Measurements from ENCODE around the gene ERCC6L.
A peak's percentile ranks its signal among the peaks of the same experiment; 100 is the strongest.

ERCC6L gene

DNA sequence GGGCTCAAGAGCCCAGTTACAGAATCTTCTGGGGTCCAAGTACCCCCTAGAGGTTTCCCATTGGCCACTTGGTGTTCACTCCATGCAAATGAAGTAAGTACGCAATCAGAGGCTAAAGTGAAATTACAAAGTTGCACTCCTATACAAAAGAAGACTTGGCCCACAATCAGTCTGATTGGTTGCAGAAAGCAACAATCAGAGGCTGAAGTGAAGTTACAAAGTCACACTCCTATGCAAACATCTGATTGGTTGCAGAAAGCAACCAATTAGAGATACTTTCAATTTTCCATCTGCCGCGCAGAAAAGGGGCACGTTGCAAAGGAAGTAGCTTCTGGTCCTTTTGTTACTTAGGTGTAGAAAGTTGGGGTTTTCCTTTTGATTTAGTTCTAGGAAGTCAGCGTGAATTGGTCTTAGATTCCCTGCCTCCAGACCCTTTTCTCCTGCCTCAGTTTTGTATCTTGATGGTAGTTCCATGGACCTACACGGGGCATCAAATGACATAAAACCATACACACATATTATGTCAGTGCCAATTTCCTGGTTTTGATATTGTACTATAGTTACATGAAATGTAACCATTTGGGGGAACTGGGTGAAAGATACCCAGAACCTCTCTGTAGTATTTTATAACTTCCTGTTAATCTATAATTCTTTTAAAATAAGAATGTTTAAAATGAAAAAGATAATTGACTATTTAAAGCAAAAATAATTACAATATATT lies 69.7 kb downstream of the ERCC6L start:
- DNase-seq: peak; percentile 2

GRCh38 chrX:72165551-72165950 lies 73.3 kb downstream of the ERCC6L start:
- no peak for DNase-seq

DNA sequence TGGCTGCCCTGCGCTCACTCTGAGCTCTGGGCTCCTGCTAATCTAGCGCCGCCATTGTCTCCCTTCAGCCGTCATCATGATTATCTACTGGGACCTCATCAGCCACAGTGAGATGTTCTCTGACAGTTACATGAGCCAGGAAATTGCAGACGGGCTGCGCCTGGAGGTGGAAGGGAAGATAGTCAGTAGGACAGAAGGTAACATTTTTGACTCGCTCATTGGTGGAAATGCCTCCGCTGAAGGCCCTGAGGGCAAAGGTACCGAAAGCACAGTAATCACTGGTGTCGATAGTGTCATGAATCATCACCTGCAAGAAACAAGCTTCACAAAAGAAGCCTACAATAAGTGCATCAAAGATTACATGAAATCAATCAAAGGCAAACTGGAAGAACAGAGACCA lies 79.1 kb downstream of the ERCC6L start:
- no peak for DNase-seq

DNA sequence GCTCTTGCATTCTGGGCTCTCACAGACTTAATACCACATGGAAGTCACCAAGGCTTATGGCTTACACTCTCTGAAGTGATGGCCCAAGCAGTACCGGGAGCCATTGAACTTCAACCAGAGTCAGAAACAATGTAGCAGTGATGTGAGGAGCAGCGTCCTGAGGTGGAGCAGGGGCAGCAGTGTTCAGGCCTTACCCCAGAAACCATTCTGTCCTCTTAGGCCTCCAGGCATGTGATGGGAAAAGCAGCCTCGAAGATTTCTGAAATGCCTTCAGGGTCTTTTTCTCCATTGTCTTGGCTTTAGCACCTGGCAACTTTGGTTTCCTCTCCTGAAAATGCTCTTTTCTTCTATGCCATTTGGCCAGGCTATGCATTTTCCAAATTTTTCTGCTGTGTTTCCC lies 80.1 kb downstream of the ERCC6L start:
- no peak for DNase-seq
